Right kidney (tissue), 1 donor: Measurements from ENCODE around the gene LCNL1.

Experiments
- DNase-seq: peaks from one replicate; pipeline ENCODE4 v3.0.0-alpha.2; 2016

The LCNL1 gene

DNA sequence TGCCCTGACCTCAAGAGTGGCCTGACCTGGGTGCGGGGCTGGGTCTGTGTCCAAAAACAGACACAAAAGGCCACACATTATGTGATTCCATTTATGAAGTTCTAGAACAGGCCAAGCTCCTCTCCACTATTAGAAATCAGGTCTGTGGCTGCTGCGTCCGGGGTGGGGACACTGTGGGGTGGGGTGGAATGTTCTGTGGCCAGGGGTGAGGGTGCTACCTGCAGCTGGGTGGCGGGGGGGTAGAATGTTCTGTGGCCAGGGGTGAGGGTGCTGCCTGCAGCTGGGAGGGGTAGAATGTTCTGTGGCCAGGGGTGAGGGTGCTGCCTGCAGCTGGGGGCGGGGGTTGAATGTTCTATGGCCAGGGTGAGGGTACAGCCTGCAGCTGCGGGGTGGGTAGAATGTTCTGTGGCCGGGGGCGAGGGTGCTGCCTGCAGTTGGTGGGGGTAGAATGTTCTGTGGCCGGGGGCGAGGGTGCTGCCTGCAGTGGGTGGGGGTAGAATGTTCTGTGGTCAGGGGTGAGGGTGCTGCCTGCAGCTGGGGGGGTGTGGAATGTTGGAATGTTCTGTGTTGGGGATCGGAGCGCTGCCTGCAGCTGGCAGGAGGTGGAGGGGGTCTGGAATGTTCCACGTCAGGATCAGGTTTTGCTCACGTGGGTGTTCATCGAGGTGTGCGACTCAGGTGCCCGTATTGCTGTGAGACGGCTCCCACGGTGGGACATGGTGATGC lies 22.4 kb upstream of the LCNL1 start:
- DNase-seq, result no peak

DNA sequence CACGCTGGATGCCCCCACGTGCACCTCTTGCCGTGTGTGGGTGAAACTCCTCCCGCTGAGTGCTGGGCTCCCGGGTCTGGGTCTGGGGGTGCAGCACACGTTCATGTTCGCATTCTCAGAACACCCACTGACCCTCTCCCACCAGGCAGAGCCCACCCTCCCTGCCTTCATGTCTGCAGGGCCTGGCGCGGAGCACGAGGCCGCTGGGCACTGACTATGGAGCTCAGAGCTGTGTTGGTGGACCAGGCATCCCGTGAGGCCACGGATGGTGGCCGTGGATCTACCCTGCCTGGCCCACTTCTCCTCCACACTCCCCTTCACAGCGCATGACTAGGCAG lies 21.9 kb upstream of the LCNL1 start:
- DNase-seq, result no peak

DNA sequence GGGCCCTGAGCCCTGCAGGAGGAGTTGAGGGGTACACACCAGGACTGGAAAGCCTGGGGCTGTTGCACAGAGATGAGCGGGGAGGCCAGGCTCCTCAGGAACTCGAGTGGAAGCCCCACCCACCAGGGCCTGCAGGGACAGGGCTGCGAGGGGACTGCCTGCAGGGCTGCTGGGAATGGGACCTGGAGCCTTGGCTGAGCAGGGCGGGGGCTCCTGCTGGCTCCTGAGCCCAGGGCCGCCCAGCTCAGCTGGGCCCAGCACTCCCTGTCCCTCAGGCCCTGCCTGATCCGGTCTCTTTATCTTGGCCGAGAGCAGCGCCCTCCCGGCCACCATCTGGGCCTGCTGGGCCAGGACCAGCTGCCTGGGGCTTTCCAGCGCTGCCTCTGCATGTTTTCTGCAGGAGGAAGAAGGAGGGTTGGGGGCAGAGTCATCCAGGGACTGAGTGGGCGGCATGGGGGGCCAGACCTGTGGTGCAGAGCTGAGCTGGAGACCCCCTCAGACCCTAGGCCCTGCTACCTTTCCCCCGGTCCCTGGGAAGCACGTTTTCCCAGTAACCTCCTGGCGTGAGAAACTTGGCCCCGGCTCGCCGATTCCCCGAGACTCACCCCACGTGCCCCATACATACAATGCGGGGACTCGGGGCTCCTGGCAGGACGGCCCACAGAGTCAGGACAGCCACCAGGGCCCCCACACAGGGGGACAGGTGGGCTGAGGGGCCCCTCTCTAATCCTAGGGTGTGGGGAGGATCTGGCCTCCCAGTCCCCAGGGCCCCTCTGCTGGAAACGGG lies 21.3 kb upstream of the LCNL1 start:
- DNase-seq, result no peak

DNA sequence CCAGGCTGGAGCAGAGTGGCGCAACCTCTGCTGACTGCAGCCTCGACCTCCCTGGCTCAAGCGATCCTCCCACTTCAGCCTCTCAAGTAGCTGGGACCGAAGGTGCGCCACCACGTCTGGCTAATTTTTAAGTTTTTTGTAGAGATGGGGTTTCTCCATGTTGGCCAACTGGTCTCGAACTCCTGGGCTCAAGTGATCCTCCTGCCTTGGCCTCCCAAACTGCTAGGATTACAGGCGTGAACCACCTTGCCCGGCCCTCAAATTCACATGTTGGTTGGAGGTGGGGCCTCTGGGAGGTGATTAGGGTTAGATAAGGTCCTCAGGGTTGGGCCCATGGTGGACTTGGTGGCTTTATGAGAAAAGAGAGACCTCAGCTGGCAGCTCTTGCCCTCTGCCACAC lies 20.6 kb upstream of the LCNL1 start:
- no peak for DNase-seq

- no peak for DNase-seq
Measured at GRCh38 chr9:136962701-136963248, 20.0 kb upstream of the LCNL1 start.

DNA sequence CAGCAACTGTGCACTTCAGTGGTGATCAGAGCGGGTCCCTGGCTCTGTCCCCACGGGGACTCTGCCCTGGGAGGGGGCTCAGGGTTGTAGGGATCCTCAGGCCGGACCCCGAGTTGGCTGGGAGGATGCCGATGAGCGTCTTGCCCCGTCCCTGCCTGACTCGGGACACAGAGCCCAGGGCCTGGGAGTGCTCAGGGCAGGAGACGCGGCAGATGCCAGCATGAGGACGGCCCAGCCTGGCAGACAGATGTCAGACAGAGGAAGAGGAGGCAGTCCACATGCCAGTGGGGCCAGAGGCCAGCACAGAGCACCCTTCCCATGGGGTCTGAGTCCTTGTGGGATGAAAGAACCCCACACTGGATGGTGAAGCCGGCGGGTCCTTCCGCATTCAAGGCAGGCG lies 19.5 kb upstream of the LCNL1 start:
- DNase-seq, result no peak

- no peak for DNase-seq
Measured at GRCh38 chr9:136963751-136964150, 19.0 kb upstream of the LCNL1 start.

DNA sequence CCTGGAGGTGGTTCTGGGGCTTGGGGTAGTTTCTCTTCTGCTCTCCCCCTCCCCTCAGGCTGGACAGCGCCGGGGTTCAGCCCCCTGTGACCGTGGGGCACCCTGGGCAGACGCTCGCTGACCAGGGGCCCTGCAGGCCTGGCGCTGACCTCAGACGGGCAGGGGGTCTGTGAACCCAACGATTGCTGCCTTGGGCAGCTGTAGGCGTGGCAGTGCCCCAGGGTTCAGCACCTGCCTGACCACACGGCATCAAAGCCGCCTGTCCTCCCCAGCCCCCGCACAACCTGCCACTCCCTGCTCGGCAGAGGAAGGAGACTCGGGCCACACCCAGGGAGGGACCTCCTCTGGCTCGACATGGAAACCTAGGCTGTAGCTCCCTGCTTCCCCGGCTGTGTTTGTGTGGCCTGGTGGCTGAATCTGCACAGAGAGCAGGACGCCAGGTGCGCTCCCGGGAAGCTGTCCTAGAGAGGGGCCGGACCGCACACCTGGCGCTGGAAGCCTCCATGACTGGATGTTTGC lies 18.6 kb upstream of the LCNL1 start:
- DNase-seq, result no peak

DNA sequence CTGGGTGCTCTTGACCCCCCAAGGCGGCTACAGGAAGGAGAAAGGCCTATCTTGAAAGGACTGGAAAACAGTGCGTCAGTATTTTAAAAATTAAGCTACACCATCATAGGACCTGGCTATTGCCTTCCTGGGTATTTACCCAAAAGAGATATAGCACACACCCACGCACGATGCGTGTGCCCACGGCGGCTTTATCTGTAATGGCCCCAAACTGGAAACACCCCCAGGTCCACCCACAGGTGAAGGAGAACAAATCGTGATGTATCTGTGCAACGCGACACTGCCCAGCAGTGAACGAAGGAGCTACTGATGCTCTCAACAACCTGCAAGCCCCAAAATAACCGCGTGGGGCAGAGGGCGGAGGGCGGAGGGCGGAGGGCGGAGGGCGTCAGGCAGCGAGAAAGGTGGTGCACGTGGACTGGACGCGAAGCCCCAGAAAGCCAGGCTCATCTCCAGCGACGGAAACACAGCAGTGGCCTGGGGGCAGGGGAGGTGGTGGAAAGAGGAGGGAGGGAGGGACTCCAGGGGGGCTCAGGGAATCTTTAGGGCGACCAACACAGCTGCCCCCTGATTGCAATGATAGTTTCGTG lies 17.9 kb upstream of the LCNL1 start:
- DNase-seq, result no peak

DNA sequence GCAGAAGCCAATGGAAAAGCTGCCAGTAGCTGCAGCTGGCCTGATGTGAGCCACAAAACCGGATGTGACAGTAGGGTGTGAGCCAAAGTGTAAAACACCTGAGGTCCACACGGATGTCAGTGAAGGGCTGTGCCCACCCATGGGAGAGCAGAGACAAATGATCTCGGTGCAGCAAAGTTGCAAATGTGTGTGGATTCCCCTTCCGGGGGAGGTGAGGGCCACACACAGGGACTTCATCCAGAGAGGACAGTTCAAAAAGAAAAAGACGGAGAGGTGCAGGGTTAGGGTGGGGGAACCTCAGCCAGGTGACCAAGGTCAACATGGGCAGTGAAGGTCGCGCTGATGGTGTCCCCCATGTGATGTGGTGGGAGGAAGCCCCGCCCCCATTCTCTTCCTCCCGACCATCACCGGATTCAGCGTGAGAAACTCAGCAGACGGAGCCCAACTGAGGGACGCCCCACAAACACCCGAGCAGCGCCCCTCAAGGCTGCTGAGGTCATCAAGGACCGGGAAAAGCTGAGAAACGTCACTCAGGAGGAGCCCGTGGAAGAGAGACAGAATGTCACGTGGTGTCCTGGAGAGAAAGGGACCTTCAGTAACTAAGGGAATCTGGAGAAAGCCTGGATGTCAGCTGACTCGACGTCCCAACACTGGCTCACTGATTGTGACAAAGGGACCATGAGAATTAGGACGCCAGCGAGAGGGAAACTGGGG lies 16.9 kb upstream of the LCNL1 start:
- no peak for DNase-seq

GRCh38 chr9:136968333-136969127 lies 14.3 kb upstream of the LCNL1 start:
- no peak for DNase-seq

- DNase-seq, result no peak
Measured at GRCh38 chr9:136969150-136969549, 13.6 kb upstream of the LCNL1 start.

DNA sequence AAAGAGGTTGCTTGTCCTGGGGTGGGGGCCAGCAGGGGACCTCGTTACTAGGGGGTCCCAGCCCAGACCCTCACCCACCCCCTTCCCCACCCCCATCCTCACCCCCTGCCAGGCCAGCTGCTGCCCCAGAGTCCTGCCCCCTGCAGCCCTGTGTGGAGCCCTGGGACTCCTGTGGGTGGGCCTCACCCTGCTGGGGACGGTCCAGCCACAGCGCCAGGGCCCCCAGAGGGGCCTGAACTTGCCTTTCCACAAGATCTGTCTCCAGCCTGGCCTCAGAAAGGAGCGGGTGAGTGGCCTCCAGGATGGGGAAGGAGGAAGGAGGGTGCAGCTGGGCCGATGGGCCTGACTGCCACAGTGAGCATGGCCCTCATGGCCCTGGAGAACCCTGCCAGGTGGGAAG lies 13.0 kb upstream of the LCNL1 start:
- DNase-seq, result no peak

- DNase-seq, result no peak
Measured at GRCh38 chr9:136970361-136970760, 12.4 kb upstream of the LCNL1 start.

DNA sequence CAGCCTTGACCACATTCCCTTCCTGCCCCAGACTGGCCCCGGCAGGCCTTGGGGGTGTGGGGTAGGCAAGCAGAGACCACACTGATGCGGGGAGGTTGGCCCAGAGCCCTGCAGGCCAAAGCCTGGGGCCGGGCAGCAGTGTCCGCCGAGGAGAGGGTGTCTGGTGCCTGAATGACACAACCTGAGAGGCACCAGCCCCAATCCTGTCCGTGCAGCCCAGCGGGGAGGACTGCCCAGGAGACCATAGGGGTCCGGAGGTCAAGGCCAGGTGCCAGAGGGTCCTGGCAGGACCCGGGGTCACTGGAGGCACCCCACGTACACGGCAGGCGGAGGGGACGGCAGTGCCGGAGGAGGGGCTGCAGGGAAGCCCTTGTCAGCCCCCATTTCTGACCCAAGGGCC lies 11.0 kb upstream of the LCNL1 start:
- no peak for DNase-seq

DNA sequence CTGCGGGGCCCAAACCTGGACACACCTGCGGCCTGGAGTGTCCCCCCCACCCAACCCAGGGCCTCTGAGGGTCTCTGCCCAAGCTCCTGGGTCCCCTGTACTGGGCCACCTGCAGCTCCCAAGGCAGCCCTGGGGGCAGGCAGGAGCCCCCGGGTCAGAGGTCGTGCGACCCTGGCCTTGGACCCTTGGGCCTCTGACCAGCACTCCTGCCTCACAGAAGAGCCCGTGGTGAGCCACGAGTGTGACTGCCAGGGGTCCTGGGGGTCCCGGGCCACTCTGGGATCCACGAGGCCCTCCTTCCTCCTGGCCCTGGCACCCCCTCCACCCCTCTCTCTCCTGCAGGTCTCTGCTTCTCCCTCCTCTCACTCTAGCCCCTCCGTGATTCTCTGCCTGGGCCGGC lies 10.5 kb upstream of the LCNL1 start:
- no peak for DNase-seq

GRCh38 chr9:136972743-136973142 lies 10.1 kb upstream of the LCNL1 start:
- no peak for DNase-seq

- DNase-seq, result no peak
Measured at GRCh38 chr9:136973618-136974617, 8.9 kb upstream of the LCNL1 start.

DNA sequence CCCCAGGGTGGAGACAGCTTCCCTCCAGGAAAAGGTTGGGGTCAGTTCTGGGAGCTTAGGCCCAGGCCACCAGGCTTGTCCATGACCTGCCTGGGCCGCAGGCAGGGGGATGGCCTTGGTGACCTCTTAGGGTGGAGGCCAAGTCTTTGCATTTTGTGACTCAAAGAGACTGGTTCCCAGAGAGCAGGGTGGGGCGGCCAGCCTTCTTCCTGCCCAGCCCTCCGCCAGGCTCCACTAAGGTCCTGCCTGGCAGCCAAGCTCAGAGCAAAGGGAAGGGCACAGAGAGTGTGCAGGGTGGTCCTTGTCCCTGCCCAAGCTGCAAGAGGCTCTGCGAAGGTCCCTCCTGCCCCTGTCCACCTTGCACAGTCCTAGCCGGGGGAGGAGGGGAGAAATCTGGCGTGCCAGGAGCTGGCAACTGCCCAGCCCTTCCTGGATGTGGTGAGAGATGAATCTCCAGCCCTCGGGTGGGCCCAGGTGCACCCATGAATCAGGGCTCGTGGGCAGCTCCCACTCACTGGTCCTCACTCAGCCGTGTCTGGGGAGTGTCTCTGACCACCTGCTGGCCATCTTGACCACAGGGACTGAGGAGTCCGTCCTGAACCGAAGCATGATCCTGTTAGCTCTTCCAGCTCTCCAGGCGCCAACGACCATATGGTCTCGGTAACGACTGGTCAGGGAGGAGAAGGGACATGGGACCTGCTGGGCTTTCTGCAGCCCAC lies 7.8 kb upstream of the LCNL1 start:
- no peak for DNase-seq

GRCh38 chr9:136975644-136976043 lies 7.1 kb upstream of the LCNL1 start:
- DNase-seq, result no peak
